GM19351 (cell line): ENCODE measurements around the gene CARD16.
A peak's percentile ranks its signal among the peaks of the same experiment; 100 is the strongest.
"Not testable (repeated sequence)": the region's sequence is repeated elsewhere in the genome, so short reads cannot be mapped to it uniquely, and the experiment has no call there.

Source experiments
- ATAC-seq: cut with Tn5 transposase; IDR thresholded peaks from one replicate; pipeline ENCODE4 v1.9.1; 2021; ENCODE audit warnings: mild to moderate bottlenecking, moderate library complexity; ENCODE audit not compliant: unreplicated experiment

Gene CARD16

DNA sequence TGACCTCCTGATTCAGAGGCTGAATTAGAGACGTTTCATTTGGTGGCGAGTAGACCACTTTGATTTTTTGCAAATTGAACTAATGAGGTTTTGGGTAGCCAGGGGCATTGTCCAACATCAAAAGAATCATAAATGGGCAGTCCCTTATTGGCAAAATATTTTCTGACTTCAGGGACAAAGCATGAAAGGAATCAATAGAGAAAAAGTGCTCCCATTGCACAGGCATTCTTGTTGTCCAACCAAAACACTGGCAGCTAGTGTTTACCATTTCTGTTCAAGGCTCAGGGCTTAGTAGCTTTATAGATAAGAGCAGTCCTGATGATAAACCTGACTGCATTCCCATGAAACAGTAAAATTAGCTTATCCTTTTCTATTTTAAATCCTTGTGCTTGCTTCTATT lies 6.4 kb upstream of the CARD16 start:
- ATAC-seq = no peak

GRCh38 chr11:105049481-105049880 lies 4.3 kb upstream of the CARD16 start:
- no peak for ATAC-seq

GRCh38 chr11:105046898-105047579 lies 1.9 kb upstream of the CARD16 start:
- ATAC-seq = no peak

GRCh38 chr11:105045676-105046296 lies 651 bp upstream of the CARD16 start:
- no peak for ATAC-seq

GRCh38 chr11:105042178-105042577 lies 3.0 kb downstream of the CARD16 start:
- ATAC-seq = no peak

DNA sequence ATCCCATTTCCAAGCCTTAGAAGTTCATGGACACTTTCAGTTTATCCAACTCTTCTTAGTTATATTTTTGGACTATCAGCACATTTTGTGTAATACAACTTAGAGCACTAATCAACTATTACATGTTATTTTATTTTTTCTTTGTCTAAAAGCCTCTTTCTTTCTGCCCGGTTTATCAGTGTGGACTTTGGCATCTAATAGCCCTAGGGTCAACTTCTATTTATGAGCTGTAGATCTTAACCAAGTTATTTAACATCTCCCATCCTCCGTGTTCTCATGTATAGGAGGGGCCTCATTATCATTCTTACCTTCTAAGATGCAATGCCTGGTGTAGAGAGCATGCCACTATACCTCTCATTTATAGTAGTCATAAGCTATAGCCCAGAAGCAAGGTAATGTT lies 4.4 kb downstream of the CARD16 start:
- ATAC-seq = no peak

GRCh38 chr11:105034813-105035620 lies 10.1 kb downstream of the CARD16 start, which contains the start of gene CASP1:
Gene CASP1 (minus strand): TSS chr11:105035144. CDS start chr11:105035113, 31 bp downstream.
- ATAC-seq = peak; percentile 87

DNA sequence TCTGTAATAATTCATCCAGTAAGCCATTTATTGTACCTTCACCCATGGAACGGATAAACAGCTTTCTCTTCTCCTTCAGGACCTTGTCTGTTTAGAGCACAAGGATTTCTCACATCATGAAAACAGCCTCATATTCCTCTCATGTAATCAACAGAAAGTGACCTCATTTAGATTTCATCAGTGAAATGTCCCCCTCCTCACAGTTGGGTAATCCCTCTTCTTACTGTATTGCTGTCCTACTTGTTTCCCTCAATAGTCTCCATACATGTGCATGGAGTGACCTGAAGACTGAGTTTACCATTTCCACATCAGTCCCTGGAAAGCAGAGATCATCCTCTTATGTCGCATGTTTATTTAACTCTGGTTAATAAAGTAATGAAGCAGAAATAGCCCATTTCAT lies 10.7 kb downstream of the CARD16 start:
- not testable (repeated sequence) for ATAC-seq

DNA sequence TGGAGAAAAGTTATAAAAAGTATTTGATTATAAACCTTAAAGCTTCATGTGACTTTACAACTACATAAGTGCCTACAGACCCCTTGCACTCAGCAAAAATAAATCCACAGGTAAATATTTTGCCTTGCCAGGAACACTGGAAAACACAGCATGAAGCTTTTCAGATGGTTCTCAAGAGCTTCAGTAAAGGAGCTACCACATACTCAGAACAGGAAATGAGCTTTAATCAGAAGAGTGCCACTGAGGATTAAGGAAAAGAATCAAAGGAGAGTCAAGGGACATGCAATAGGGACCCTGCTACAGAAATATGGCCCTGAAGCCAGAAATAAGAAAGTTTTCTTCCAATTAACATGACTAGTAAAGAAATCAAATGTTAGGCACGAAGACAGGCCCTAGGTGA lies 11.4 kb downstream of the CARD16 start:
- no peak for ATAC-seq

DNA sequence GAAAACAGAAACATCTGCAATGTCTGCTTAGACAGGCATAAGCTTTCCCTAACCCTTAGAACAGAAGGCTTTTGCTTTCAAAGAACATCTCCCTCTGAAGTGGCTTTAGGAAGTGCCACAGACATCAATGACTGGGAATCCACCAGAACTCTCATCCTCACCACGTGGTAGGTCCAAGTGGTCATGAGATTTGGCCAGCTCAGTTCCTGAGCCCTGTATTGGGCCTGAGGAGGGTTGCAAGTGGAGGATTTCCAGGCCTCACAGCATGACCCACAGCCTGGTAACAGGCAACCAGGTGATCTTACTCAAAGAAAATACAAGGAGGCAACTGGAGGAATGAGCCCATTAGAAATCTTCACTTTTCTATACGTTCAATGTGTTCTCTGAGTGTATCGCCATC lies 11.8 kb downstream of the CARD16 start:
- ATAC-seq = no peak

GRCh38 chr11:105032495-105032894 lies 12.6 kb downstream of the CARD16 start:
- peak; percentile 29 for ATAC-seq

DNA sequence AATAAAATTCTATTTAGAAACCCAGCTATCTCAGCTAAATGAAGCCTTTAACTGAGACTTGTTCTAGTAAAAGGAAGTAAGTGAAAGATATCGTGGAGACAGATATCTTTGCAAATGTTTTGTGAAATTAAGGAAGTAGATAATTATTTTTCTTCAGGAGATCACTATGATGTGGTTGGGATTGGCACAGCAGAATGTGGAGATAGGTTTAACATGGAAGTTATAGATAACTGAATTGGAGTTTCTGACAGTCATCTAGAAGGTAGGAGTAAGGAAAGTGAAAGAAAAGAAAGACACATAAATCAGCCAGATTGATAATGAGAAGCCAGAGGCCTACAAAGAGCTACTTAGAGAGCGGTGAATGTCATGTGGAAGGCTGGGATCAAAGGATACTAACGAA lies 17.5 kb downstream of the CARD16 start:
- no peak for ATAC-seq

- ATAC-seq = no peak
These were observed 20.7 kb downstream of the CARD16 start for GRCh38 chr11:105024394-105024793.

DNA sequence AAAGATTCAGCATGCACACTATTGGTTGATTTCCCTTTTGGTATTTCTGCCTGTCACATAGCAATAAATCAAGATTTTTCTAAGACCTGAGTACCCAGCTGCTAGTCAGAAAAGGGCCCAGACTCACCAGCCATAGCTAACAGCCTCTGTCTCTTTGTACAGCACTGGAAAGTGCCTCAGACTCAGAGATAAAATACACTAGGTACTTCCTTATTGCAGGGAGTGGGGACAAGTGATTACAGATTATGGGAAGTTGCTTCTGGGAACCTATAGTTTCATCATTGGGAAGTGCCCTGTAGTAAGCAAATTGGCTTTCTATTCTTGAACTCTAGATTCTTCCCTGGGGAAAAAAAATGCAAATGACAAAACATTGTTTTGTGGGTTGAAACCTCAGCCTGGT lies 22.1 kb downstream of the CARD16 start, which contains the start of gene CASP5:
Gene CASP5 (minus strand): TSS at position 166 of the 400 bp plus-strand sequence. CDS start 32 bp downstream, at position 134.
- ATAC-seq = no peak

GRCh38 chr11:105022527-105022926 lies 22.6 kb downstream of the CARD16 start:
- no peak for ATAC-seq

- ATAC-seq = no peak
These were observed 37.7 kb downstream of the CARD16 start for GRCh38 chr11:105007463-105007862.

DNA sequence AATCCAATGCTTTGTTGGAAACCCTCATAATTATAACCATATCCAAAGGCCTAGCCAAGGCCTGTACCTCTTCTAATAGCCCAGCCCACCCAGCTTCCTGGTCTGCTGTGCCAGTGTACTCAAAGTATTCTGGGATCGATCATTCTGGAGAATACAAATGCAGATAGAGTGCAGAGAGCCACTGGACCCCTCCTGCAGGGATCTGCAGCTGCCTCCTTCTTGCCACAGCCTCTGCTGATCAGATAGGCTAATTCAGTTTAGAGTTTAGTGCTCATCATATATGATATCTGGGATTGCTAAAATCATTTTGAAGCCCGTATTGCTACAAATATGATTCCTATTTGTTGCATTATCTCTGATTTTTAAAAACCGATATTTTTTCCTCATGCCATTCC lies 39.7 kb downstream of the CARD16 start:
- ATAC-seq = no peak

DNA sequence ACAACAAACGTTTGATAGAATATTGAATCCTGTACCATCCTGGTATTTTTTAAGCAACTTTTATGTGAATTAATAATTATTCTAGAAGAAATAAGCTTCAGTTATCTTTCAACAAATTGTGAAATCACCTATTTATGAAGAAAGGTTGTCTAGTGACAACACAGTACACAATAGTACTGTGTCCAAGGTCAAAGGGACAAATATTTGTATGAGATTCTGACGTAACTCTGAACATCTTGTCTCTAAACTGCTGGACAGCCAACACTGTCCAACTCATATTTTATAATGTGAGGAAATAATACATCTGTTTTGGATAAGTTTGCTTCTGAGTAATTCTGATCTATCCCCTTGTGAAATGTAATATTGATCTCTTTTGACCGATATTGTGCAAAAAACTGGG lies 41.1 kb downstream of the CARD16 start:
- no peak for ATAC-seq

DNA sequence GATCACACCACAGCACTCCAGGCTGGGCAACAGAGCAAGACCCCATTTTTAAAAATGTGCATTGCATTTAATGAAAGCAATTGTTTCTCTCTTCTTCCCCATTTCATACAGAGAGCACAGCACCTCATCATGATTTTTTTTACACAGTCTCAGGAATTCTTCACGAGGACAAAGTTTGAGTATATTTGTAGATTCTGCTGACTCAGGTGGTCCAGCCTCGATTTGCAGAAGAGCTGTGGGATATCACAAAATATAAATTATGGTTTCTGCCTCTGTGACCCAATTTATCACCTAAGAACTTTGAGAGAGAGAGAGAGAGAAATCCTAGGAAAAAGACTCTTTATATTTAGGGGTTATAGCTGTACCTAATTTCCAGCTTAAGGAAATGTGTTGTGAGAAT lies 42.0 kb downstream of the CARD16 start:
- no peak for ATAC-seq

DNA sequence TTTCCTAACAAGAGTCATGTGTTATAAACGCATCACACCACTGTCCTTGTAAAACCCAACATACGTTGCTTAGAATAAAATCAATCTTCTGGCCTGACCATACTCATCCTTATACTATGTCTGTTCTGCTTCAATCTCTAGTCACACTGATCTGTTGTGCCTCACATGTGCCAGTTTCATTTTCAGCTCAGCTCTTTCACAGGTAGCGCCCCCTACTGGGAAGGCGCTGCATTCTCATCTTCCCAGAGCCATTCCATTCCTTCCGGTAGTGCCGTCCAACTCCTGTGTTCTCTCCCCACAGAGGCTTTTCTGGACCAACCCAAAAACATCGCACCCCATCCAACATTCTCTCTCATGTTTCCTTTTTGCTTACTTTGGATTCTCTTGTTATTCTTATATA lies 44.3 kb downstream of the CARD16 start:
- ATAC-seq = peak; percentile 96

DNA sequence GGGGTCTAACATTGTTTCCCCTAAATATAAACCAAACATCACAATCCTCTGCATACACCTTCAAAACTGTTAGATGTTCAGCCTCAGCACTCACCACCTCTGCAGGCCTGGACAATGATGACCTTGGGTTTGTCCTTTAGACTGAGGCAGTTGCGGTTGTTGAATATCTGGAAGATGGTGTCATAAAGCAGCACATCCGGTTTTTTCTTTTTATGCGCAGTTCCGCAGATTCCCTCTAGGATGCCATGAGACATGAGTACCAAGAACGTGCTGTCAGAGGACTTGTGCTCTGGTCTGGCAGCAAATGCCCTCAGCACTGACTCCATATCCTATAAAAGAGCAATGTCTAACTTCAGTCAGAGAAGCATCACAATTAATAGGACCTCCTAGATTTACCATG lies 45.0 kb downstream of the CARD16 start:
- no peak for ATAC-seq

DNA sequence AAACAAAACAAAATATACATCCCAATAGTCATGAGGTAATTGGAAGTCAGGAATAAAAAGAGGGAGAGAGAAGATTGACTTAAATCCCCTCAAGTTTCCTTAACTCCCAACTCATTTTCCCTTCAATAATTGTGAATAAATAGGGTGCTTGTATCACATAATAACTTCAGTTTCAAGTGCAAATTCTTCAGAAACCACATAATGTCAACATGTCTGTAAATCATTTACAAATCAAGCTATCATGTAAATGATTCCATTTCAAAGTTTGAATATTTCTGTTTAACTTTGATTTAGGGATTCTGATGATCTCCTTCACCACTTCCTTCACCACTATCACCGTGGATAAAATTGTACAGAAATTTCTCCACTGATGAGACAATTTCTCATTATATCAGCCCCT lies 45.4 kb downstream of the CARD16 start:
- no peak for ATAC-seq
